HuH-7.5 (cell line): ENCODE data around the gene PRR33.
"Not testable (repeated sequence)": the region's sequence is repeated elsewhere in the genome, so short reads cannot be mapped to it uniquely, and the experiment has no call there.

ENCODE experiments used
- DNase-seq: peaks from one replicate; pipeline ENCODE4 v3.0.0; 2011; ENCODE audit warnings: low spot score

The PRR33 gene

DNA sequence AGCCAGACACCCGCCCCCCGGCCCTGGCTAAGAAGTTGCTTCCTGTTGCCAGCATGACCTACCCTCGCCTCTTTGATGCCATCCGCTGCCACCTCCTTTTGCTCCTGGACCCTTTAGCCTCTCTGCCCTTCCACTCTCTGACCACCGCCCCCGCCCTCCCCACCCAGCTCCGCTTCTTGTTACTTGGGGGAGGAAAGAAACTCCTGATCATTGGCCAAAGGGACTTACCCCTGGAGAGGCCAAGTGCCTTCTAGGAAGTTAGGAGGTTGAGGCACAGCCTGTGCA is at the start of gene PRR33:
Gene PRR33 (minus strand): TSS at position 65 of the 285 bp plus-strand sequence. CDS start 1,311 bp downstream, outside the sequence.
- DNase-seq = no peak

GRCh38 chr11:1939788-1940187 is 48.1 kb upstream of the PRR33 start:
- not testable (repeated sequence) for DNase-seq

- no peak for DNase-seq
These were observed 47.4 kb upstream of the PRR33 start for GRCh38 chr11:1939006-1939625.

DNA sequence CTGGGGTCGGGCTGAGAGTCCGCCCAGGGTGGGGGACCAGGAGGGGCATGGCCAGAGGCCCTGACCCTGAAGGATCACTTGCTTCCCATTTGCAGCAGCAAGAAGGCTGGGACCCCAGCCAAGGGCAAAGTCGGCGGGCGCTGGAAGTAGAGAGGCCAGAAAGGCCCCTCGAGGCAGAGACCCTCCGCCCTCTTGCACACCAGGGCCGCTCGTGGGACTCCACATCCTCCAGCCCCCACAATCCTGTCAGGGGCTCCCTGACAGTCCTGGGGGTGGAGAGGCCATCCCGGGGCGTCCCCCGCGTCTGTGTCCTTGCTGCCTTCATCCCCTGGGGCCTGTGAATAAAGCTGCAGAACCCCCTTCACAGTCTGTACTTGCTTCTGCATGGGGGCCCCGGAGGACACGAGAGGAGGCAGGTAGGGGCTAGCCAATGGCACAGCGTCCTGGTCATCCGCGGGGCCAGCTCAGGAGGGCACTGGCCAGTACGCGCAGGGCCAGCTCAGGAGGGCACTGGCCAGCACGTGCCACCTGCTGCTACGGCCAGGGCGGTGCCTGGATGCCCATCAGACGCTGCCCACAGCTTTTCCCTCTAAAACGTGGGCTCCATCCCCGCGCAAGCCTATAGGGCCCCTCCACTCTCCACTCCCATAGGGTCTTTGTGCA is 46.8 kb upstream of the PRR33 start:
- DNase-seq = no peak

GRCh38 chr11:1937616-1938342 is 46.1 kb upstream of the PRR33 start:
- no peak for DNase-seq

GRCh38 chr11:1936781-1937615 is 45.3 kb upstream of the PRR33 start:
- DNase-seq = no peak

DNA sequence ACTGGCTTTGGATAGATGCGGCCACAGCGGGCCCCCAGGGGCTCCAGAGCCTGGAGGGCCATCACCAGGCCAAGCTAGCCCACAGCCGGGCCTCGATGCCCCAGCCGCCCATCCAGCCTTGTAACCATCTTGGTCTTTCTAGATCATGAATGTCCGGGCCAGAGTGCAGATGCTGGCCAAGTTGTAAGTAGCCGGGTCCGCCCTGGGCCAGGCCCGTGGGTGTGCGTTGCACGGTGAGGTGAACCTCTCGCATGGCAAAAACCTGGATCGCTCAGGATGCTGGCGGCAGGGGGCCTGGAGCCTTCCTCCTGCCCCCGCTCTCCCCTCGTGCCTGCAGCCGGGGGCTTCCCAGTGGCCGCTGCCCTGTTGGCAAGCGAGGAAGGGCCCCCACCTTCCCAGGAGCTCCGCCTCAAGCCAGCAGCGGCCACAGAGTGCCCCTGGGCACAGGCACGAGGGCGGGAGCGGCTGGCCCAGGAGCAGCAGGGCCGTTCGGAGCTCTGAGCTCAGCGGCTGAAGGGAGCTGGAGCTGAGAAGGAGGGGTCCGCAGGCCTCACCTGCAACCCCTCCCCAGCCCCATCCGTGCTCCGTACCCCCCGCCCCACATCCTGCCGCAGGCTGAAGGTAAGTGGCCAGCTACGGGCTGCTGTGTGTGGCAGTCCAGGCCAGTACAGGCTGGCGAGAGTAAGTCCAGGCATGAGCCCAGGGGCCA is 44.5 kb upstream of the PRR33 start:
- no peak for DNase-seq

DNA sequence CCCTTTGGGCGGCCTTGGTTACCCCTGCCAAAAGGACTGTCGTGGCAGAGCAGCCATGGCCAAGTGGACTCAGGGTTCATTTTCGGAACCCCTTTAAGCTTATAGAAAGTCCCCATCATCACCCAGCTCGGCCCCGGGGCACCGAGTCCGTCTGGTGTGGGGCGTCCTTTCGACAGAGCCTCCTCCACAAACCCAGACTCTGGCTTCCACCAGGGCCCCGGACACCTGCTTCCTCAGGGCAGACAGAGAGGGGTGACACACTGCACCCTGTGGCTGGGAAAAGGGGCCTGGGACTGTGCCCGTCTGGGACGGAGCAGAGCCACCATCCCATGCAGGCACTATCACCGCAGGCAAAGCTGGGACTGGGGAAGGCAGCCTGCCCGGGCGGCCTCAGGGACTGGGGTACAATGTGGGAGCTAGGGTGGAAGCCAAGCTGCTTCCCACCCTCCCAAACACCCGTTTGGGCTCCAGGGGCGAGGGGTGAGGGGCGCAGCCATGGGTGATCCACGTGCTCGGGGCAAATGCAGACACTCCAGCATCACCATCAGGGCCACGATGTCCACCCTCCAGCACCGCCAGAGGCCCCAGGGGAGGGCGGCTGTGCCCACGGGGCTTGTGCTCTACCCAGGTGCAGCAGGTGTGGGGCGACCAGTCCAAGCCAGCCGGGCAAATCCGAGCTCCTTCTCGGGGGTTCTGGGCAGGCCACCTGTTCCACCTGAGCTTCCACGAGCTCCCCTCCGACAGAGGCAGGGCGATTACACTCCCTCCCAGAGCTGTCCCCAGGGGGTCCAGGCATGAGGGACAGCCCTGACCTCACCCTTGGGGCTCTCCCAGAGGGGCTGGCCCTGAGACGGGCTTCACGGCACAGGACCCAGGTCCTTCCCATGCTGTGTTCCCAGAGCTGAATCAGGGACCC is 43.7 kb upstream of the PRR33 start:
- no peak for DNase-seq

DNA sequence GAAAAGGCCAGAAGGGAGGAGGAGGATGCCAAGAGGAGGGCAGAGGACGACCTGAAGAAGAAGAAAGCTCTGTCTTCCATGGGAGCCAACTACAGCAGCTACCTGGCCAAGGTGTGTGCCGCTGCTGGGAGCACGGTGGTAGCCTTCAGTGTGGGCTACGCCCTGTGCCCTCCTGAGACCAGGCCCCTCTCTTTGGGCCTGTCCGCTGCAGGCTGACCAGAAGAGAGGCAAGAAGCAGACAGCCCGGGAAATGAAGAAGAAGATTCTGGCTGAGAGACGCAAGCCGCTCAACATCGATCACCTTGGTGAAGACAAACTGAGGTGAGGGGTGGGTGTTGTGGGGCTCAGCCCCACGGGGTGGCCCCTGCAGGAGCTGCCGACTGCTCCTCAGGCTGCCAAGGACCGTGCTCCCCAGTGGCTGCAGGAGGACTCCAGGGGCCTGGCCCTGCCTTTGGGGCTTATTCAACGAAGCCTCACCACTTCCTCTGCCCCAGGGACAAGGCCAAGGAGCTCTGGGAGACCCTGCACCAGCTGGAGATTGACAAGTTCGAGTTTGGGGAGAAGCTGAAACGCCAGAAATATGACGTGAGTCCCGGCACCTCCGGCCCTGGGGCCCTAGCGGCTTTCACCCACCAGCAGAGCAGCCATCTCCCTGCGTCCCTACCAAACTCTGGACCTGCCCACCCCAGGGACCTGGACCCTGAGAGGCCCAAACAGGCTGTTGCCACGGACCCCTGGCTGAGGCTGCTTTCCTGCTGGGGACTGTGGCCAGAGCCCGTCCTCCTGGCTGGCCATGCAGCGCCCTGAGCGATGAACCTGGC is 42.9 kb upstream of the PRR33 start:
- DNase-seq = no peak

GRCh38 chr11:1933416-1934334 is 42.0 kb upstream of the PRR33 start:
- no peak for DNase-seq

DNA sequence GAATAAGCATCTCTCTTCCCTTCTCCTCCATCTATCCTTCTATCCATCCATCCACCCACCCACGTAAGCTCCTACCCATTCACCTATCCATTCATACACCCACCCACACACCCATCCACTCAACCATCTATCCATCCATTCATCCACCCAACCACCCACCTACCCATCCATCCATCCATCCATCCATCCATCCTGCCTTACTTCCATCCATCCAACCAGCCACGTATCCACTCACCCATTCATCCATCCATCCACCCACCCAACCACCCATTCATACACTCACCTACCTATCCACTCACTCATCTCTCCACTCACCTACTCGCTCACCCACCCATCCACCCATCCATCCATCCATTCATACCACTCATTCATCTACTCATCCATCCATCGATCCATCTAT is 41.0 kb upstream of the PRR33 start:
- DNase-seq = no peak

DNA sequence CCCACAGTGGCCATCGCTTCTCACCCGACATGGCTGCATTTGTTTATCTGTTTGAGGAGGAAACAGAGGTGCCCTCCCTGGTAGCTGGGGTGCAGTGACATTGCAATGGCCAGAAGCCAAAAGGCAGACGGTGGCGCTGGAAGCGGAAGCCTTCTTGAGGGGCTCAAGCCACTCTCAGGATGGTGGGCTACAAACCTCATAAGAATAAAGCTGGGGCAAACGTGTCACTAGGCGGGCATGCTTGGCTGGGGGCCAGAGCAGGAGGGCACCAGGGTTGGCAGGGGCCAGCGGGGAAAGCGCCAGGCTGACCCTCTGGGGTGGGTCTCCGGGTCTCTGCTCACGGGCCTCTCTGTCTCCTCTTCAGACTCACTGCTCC is 40.4 kb upstream of the PRR33 start:
- DNase-seq = no peak

GRCh38 chr11:1931341-1932104 is 39.8 kb upstream of the PRR33 start:
- DNase-seq = no peak

GRCh38 chr11:1930462-1930830 is 38.8 kb upstream of the PRR33 start:
- no peak for DNase-seq

- DNase-seq = no peak
These were observed 38.1 kb upstream of the PRR33 start for GRCh38 chr11:1929621-1930461.

- no peak for DNase-seq
These were observed 37.3 kb upstream of the PRR33 start for GRCh38 chr11:1928891-1929541.

DNA sequence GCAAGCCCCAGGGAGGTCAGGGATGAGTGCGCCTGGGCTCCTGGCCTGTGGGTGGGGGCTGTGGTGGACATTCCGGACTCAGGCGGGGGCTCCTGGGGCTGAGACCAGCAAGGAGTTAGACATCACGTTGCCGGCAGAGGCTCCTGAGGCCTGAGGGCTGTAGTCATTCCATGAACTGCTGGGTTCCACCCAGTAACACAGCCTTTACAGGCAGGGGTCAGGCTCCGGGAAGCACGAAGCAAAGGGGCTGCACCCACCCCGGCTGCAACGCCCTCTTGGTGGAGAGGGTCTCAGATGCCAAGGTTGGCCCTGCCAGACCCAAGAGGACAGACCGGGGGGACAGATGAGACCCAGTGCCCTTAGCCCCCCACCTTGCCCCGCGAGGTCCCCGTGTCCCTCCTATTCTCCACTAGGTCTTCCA is 36.8 kb upstream of the PRR33 start:
- no peak for DNase-seq
